ENCODE measurements around the gene LENEP.

Gene LENEP

DNA sequence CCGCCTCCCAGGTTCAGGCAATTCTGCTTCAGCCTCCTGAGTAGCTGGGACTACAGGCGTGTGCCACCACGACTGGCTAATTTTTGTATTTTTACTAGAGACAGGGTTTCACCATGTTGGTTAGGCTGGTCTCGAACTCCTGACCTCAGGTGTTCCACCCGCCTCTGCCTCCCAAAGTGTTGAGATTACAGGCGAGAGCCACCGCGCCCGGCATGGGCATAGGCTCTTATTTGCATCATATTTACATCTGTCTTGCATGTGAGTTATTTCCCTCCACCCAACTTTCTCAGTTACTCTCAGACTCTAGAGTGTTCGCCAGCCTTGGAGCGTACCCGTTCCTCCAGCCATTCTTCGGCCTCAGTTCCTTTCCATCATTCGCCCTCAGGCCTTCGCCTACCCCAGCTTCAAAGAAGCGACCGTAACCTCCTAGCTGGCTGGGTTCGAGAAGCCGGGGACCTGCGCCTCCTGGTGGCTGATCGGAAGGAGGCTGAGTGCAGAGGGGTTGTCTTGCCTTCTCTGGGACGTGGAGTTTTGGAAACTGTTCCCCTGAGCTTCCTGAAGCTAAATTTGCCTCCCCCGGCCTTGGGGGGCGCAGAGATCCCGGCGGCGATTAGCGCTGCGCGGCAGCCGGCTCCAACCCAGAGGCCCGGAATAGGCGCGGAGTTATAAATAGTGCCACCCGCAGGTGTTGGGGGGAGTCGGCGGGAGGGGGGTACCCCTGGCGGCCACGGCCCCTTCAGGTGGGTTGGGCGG lies 5.6 kb downstream of the LENEP start:
- DNase-seq (ENCODE audit: low read depth in 2 of 2, low spot score in 1 of 2) = peak; percentile 53 to 54

DNA sequence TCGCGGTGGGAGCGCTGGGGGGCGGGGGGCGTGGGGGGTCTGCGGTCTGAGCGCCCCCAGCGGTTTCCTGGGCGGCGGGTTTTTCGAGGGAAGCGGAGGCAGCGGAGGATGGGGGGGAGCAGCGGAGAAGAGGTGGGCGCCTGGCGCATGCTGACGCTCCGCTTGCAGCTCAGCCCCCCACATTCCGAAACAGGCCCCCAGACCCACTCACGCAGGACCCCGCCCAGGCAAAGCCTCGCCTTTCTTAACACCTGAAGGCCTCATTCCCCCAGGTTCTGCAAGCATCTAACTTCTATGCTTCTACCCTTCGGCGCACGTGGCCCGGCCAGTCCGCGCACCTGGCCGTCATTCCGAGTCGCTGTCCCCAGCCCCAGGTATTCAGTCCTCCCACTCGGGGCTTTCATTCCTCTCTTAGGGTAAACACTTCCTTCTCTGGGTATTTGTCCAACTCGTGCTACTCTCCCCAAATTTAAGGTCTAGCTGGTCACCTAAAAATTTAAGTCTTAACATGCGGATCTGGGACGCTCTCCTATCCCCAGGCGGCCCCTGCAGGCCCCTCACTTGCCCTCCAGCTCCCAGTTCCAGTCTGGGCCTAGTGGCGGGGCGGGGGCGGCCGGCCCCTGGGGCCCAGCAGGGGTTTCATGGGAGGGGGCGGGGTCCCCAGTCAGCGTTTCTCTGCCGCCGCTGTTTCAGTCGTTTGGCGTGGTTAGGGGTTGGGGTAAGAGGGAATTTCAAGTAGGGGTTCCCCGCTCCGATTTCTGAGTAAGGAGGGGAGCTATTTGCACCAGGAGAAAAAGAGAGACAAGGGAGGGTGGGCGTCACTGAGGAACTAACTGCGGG lies 6.4 kb downstream of the LENEP start:
- DNase-seq (ENCODE audit: low read depth in 2 of 2, low spot score in 1 of 2) = no peak

DNA sequence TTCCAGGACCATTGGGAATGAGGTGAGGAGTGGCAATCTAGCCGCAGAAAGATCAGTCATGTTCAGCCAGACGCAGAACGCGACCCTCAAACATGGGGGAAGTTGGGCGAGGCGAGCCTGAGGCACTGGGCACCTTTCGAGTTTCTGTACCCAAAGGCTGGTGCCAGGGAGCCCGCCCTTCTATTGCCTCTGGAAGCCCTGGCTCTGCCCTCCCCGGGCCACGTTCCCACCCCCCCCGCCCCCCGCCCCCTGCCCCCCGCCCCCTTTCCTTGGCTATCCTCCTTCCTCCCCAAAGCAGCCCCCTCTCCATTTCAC lies 7.0 kb downstream of the LENEP start:
- DNase-seq (ENCODE audit: low read depth in 2 of 2, low spot score in 1 of 2) = no peak

DNA sequence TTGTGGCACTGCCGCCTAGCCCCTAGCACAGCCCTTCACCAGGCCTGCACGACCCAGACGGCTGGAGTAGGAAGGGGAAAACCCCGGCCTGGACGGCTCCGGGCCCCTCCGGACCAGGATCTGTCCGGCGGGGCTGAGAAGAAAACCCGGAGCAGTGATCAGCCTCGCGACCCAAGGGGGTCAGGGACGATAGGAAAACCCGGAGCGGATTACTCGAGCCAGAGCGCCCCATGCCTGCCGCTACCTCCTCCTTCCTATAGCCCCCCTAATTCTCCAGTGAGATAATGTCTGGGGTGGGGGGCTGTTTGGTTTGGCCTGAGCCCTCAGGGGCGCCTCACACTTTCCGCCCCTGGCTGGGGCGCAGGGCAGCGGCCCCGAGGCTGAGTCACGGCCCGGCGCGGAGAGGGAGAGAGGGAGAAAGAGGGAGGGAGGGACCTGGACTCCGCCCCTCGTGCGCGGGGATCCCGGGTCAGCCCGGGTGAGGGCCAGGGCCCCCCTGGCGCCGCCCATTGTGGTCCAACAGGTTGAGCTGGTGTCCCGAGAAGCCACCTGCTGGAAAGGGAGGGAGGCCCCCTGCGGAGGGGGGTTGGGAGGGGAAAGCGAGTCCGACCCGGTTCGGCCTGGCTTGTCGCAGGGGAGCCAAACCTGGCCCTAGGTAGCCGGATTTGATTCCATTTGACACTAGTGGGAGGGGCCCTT lies 7.5 kb downstream of the LENEP start:
- peak; percentile 48 to 58 for DNase-seq (ENCODE audit: low read depth in 2 of 2, low spot score in 1 of 2)

DNA sequence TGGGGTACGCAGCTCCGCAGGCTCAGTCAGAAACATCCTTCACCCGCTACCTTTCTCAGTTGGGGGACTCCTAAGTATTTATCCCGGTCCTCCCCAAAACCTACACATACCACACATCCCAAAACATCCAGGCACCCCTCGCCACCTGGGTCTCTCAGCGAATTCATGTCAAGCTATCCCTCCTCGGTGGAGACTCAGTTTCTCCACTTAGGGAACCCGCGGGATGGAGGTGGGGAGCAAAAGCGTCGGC lies 8.0 kb downstream of the LENEP start:
- DNase-seq (ENCODE audit: low read depth in 2 of 2, low spot score in 1 of 2) = no peak

DNA sequence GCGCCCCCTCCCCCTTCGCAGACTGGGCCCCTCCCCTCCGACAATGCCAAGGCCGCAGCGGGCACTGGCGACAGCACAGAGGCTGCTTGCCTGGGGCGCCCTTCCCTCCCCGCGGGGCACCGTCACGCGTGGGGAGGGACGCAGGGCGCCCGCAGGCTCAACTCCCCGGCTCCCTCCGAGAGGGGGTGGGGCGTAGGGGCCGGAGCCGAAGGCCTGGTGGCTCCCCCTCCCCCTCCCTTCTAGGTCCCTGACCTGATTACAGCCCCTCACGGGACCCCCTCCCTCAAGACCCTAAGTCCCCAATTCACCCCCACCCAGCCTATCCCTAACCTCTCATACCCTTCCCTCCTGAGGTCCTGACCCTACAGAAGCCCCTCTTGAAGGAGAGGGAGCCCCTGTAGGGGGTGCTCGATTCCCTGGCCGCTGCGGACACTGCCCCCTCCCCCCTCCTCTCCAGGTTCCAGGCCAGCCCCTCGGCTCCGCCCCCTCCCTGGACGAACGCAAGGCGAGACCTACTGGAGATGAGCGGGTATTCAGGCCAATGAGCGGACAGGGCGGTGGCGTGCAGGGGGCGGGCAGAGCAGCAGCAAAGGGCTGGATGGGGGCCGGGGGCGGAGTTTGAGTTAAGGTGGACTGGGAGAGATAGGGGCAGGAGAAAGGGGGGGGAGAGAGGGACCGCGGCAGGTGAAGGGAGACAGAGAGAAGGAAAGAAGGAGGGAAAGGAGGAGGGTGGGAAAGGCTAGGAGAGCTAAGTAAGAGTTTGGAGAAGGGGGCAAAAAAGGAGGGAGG lies 8.5 kb downstream of the LENEP start:
- peak; percentile 93 to 98 for DNase-seq (ENCODE audit: low read depth in 2 of 2, low spot score in 1 of 2)

DNA sequence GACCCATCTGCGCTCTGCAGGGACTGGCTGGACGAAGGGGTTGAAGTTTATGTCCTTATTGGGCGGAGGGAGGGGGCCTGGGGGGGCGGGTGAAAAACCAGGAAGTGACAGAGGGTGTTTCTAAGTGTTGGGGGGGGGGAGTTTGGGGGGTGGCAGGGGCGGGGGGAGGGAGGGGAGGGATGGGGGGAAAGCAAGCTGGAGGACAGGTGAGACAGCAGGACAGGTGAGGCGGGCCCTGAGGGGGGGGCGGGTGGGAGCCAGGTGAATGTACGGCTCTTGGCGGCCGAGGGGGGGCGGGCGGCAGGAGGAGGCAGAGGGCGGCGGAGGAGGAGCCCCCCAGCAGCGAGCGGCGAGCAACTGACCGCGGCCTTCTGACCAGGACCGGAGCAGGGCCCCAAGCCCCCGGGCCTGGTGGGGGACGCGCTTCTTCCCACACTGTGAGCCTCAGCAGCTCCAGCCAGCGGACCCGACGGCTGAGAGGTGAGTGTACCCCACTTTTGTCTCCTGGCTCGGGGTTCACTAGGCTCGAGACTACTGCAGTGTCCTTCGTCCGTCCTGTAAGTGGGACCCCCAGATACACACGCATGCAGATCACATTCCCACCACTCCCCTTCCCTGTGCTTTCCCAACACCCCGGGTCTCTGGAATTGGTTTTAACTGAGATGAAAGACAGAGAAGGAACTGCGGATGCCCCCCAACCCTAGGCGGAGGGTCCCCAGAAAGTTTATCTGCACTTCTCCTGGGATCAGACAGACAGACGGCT lies 9.3 kb downstream of the LENEP start, which contains the start of gene ZBTB7B:
Gene ZBTB7B, plus strand, starts transcription at position 339 of the 763 bp plus-strand sequence. CDS start 11,859 bp downstream, outside the sequence.
- DNase-seq (ENCODE audit: low read depth in 2 of 2, low spot score in 1 of 2) = no peak

DNA sequence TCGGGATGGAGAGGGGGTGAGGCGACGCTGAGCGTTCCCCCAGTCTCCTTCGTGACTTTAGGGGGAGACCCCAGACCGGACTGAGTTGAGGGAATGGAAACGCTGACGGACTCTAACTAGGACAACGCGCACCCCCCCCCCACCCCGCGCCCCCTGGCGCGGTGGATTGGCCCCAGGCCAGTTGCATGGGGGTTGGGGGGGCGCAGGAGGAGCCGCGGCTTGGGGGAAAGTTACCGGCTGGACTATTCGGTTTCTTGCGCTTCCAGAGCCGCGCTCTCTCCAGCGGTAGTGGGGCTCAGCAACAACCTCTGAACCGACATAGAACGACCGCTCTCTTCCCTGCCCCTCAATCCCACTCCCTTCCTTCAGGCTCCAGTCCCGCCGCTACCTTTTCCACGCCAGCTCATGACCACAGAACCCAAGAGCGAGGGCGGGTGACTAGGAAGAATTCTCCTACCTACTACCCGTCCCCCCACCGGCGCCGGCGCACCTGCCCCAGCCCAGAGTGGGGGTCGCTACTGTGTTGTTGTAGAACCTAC lies 9.9 kb downstream of the LENEP start:
- DNase-seq (ENCODE audit: low read depth in 2 of 2, low spot score in 1 of 2) = no peak

DNA sequence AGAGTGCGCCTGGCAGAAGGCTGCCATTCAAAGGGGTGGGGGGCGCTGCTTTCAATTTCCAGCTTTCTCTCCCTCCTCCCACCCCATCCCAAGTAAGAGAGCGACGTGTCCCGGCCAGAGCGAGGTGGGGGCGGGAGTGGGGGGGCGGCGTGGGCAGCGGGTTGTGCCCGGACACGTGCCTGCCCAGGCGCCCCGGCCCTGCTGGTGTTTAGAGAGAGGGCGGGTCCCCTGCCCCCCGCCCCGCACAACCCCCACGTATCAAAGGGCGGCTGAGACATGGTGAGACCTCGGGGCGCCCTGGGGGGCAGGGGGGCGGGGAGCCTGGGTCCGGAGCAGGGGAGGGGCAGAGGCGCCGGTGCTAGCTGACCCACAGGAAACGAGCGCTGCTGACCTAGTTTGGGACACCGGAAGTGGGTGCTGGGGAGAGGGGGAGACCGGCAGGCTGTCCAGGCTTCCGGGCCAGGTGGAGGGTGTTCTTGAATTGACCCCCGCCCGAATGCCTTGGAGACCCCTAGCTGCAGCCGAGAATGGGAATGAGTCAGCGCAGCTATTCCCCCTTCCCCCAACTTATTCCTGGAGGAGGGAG lies 10.5 kb downstream of the LENEP start:
- DNase-seq (ENCODE audit: low read depth in 2 of 2, low spot score in 1 of 2) = no peak

DNA sequence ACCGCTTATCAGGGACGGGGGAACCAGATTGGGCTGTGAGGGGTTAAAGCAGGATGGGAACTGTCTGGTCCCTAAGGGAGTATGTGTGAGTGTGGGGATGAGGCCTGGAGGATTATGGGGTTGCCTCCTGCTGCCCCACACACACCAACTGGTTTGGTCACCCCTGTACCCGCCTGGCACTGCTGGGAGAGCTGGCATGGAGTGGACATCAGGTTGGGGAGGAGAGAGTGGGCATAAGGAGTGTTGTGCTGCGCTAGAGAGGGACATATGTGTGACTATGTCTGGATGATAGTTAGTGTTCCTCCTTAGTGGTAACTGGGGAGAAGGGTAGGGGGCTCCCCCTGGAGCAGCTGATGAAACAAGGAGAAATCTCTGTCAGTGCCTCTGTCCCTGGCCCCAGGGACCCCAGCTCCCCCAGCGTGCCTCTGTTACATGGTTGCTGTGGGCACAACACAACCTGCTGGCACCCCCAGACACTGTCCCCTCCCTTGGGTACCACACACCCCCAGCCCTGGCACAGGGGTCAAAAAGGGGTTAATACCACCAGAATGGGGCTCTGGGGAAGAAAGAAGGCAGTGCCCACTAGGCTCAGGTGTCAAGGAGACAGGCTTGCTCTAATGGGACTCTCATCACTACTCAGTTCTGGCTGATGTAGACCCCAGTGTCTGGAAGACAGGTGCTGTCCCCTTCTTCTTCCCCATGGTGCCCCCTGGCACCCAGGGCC lies 11.1 kb downstream of the LENEP start:
- no peak for DNase-seq (ENCODE audit: low read depth in 2 of 2, low spot score in 1 of 2)

DNA sequence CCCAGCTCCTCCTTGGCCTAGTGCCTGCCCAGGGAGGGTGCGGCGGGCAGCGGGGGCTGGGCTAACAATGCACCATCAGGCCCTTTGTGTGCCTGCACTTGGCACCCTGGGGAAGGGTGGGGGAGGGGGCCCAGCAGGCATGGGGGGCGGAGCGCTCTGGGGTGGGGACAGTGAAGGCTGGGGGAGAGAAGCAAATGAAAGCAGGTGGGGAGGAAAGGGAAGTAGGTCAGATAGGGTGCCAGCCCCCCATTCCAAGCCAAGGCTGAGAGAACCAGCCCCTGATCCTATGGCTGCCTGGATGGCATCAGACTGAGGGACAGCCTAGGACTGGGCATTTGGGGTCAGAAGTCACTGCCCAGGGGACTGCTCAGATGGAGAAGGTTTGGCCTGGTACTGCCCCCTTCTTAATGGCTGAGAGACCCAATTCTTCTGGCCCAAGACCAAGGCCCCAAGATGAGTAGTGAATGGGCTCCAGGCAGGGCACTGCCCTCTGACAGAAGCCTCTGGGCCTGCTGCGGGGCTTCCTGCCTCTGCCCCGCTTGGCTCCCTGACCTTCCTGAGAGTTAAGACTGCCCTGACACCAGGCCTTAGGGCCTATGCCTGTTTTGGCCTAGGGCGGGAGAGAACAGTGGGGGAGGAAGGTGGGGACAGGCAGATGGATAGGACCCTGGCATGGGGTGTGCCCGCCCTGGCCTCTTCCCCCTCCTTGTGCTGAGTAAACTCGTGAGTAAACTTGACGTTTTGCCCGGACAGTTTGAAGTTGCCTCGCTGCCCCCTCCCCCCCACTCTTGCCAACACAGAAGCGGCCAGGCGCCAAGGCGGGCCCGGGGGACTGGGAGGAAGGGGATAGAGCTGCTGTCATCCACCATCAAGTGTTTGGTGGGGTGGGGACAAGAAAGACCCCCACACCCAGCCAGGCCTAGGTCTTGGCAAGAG lies 12.0 kb downstream of the LENEP start:
- no peak for DNase-seq (ENCODE audit: low read depth in 2 of 2, low spot score in 1 of 2)

DNA sequence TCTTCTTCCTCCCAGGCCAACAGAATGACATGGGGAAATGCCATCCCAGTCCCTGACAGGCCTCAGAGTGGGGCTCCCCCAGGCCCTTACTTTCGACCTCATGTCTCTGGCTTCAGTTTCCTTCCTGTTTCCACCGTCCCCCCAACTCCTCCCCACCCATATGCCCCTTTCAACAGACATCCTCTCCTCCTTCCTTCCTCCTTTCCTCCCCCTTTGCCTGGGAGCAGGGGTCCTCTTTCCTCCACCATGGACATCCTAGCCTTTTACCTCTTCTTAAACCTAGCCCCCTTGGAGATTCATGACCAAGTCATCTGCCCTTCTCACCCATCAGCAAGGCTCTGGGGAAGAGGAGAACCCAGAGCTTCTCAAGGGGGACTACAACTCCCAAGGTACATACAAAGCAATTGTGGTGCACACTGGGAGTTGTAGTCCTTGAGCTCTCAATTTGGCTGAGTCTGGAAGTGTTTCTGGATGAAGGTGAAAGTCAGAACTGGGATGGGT lies 13.3 kb downstream of the LENEP start:
- no peak for DNase-seq (ENCODE audit: low read depth in 2 of 2, low spot score in 1 of 2)

DNA sequence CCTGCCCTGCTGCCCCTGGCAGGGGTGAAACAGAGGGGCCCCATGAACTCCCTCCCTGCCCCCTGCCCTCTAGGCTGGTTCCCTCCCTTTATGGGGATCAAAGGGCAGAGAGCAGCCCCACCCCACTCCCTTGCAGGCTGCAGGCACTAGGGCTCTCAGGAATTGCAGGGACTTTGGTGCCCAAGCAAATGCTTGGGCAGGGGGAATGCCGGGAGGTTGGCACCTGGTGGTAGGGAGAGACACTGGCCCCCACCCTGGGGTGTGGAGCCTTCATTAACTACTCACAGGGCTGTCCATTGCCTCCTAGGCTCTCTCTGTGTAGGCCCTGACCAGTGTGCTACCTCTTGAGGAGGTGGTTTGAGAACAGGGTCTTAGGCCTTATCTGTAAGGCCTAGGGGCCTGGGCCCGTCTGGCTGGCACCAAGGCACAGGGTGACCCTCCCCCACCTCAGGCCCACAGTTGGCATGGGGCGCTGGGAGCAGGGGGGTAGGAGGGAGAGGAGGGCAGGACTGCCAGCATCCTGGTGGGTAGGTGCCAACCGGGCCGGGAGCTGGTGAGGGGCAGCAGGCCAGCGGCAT lies 14.0 kb downstream of the LENEP start:
- no peak for DNase-seq (ENCODE audit: low read depth in 2 of 2, low spot score in 1 of 2)

DNA sequence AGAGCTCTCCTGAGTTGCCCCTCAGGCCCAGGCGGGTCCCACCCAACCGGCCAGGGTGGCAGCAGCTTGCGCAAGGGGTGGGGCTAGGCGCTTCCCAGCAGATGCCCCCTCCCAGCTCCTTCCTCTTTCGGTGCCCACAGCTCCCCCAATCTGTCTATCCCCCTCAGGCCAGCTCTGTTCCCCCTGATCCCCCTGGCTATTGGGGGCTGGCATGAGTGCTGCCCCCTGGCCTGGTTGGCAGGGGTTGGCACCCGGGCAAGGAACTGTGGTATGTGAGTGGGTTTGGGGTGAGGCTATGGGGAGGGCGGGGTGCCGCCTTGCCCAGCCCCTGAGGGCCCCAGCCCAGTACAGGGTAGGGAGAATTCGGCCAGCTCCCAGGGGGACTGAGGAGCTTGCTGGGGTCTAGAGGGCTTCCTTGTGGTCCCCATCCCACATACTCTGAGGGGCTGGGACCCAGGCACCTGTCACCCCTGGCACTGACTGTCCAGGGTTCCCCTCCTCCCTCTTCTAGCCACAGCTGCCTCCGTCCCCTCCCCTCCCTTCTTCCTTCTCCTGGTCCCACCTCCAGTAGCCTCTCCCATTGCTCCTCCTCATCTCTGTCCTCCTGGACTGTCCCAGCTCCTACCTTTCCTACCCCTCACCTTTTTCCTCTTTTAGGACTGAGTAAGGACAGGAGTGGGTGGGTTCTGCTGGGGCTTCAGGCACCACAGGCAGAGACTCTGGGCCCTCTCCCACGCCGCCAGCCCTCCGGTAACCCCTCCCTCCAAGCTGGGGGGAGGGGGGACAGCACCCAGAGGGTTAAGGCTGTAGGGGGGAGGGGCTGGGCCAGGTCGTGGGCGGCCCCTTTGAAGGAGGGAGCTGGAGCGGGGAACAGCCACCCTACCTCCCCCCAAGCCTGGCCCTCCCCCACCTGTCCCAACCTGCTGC lies 14.9 kb downstream of the LENEP start:
- no peak for DNase-seq (ENCODE audit: low read depth in 2 of 2, low spot score in 1 of 2)

DNA sequence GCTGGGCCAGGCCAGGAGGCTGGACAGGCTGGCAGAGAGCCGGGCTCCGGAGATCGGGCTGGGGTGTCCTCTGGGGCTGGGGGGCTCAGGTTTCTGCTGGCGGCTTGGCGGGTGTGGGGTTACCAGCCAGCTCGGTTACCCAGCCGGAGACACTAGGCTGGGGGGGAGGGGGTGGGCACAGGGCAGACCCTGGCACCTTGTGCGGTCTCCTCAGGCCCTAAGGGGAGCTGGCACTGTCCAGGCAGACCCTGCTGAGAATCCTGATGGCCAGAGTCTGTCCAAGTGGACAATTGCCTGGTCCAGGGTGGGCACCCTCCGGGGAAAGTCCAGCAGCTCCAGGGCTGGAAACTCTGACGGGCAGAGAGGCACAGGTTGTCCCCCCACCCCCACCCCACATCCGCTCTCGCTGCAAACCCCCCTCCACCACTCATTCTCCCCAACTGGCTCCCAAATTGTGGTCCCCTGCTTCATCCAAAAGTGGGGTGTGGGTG lies 15.9 kb downstream of the LENEP start:
- no peak for DNase-seq (ENCODE audit: low read depth in 2 of 2, low spot score in 1 of 2)

DNA sequence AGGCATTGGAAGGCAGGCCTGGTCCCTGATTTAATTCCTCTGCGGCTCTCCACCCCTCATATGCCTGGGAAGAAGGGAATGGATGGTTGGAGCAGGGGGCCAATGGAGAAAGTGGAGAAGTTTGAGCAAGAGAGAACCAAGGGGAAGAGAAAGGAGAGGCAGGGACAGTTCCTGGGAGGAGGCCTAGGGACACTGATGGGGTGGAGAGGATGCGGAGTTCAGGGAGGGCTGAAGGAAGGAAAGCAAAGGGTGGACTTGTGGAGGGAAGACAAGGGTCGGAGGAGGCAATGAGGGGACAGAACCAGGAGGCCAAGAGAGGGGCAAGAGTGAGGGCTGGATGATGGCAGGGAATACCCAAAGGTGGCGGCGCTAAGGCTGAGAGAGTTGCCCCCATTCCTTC lies 16.4 kb downstream of the LENEP start:
- no peak for DNase-seq (ENCODE audit: low read depth in 2 of 2, low spot score in 1 of 2)

All from stimulated activated CD8-positive, alpha-beta memory T cell treated with anti-CD3 and anti-CD28 coated beads, Interleukin-4, amount 100 ng/mL, for 4 hours (primary cell).